T-helper 2 cell treated with Interferon-gamma antibody and Interleukin-4, amounts not matched to agents 5 μg/mL and 100 μg/mL, for 36 hours (primary cell): Measurements from ENCODE around the gene PAK3.

Experiments
- DNase-seq: peaks from one replicate; pipeline ENCODE4 v3.0.0; 2021; ENCODE audit warnings: low spot score
- H3K27ac Mint-ChIP-seq: one replicate; pipeline ENCODE4 v1.8.0; 2021; ENCODE audit warnings: mild to moderate bottlenecking, mixed read lengths
- H3K27me3 Mint-ChIP-seq: one replicate; pipeline ENCODE4 v1.8.0; 2021; ENCODE audit warnings: low read depth, mixed read lengths
- H3K36me3 Mint-ChIP-seq: one replicate; pipeline ENCODE4 v1.8.0; 2021; ENCODE audit warnings: low read depth, mixed read lengths
- H3K4me1 Mint-ChIP-seq: one replicate; pipeline ENCODE4 v1.8.0; 2021; ENCODE audit warnings: low read depth, mixed read lengths
- H3K4me3 Mint-ChIP-seq: one replicate; pipeline ENCODE4 v1.8.0; 2022; ENCODE audit warnings: mild to moderate bottlenecking, moderate library complexity, mixed read lengths
- H3K9me3 Mint-ChIP-seq: one replicate; pipeline ENCODE4 v1.8.0; 2021; ENCODE audit warnings: mixed read lengths

Gene PAK3

GRCh38 chrX:111257733-111258132, 161.7 kb downstream of the PAK3 start:
- H3K4me3 Mint-ChIP-seq: no peak overlapping the region
- H3K4me1 Mint-ChIP-seq: no peaks in the 10 kb centered on the region
- H3K27me3 Mint-ChIP-seq: no peaks in the 10 kb centered on the region
- no peaks in the 10 kb centered on the region for H3K36me3 Mint-ChIP-seq
- DNase-seq: no peak
- H3K9me3 Mint-ChIP-seq: no peaks in the 10 kb centered on the region
- H3K27ac Mint-ChIP-seq: no peak overlapping the region

GRCh38 chrX:111259559-111259958, 163.6 kb downstream of the PAK3 start:
- no peaks in the 10 kb centered on the region for H3K36me3 Mint-ChIP-seq
- no peak overlapping the region for H3K4me3 Mint-ChIP-seq
- H3K9me3 Mint-ChIP-seq: no peaks in the 10 kb centered on the region
- H3K4me1 Mint-ChIP-seq: no peaks in the 10 kb centered on the region
- no peaks in the 10 kb centered on the region for H3K27me3 Mint-ChIP-seq
- DNase-seq: no peak
- no peak overlapping the region for H3K27ac Mint-ChIP-seq

GRCh38 chrX:111260451-111260850, 164.5 kb downstream of the PAK3 start:
- DNase-seq: no peak
- H3K27ac Mint-ChIP-seq: no peak overlapping the region
- H3K4me3 Mint-ChIP-seq: no peak overlapping the region
- H3K27me3 Mint-ChIP-seq: no peaks in the 10 kb centered on the region
- H3K9me3 Mint-ChIP-seq: no peaks in the 10 kb centered on the region
- H3K4me1 Mint-ChIP-seq: no peaks in the 10 kb centered on the region
- no peaks in the 10 kb centered on the region for H3K36me3 Mint-ChIP-seq

GRCh38 chrX:111262086-111262485, 166.1 kb downstream of the PAK3 start:
- no peaks in the 10 kb centered on the region for H3K36me3 Mint-ChIP-seq
- H3K27ac Mint-ChIP-seq: no peak overlapping the region
- no peaks in the 10 kb centered on the region for H3K4me1 Mint-ChIP-seq
- no peak overlapping the region for H3K4me3 Mint-ChIP-seq
- H3K27me3 Mint-ChIP-seq: no peaks in the 10 kb centered on the region
- no peaks in the 10 kb centered on the region for H3K9me3 Mint-ChIP-seq
- DNase-seq: no peak

- Mint-ChIP-seq H3K27ac (no peak overlapping the region), H3K4me1 (no peaks in the 10 kb centered on the region), H3K27me3 (no peaks in the 10 kb centered on the region), H3K9me3 (no peaks in the 10 kb centered on the region), H3K36me3 (no peaks in the 10 kb centered on the region), H3K4me3 (no peak overlapping the region)
- no peak for DNase-seq
Observed at GRCh38 chrX:111264385-111264784, 168.4 kb downstream of the PAK3 start.

GRCh38 chrX:111265486-111265885, 169.5 kb downstream of the PAK3 start:
- no peak for DNase-seq
- Mint-ChIP-seq H3K27me3 (no peaks in the 10 kb centered on the region), H3K27ac (no peak overlapping the region), H3K4me1 (no peaks in the 10 kb centered on the region), H3K4me3 (no peak overlapping the region), H3K9me3 (no peaks in the 10 kb centered on the region), H3K36me3 (no peaks in the 10 kb centered on the region)

- H3K4me3 Mint-ChIP-seq: no peak overlapping the region
- DNase-seq: no peak
- no peaks in the 10 kb centered on the region for H3K9me3 Mint-ChIP-seq
- H3K27me3 Mint-ChIP-seq: no peaks in the 10 kb centered on the region
- H3K4me1 Mint-ChIP-seq: no peaks in the 10 kb centered on the region
- H3K36me3 Mint-ChIP-seq: no peaks in the 10 kb centered on the region
- no peak overlapping the region for H3K27ac Mint-ChIP-seq
Observed at GRCh38 chrX:111268506-111268905, 172.5 kb downstream of the PAK3 start.

GRCh38 chrX:111270339-111270738, 174.3 kb downstream of the PAK3 start, which contains the start of gene CAPN6:
Gene CAPN6 (minus strand): TSS chrX:111270483. CDS start chrX:111263936, 6,547 bp downstream.
- Mint-ChIP-seq H3K4me1 (no peaks in the 10 kb centered on the region), H3K36me3 (no peaks in the 10 kb centered on the region), H3K4me3 (no peak within 1 kb of the TSS), H3K9me3 (no peaks in the 10 kb centered on the region), H3K27me3 (no peaks in the 10 kb centered on the region), H3K27ac (no peak within 1 kb of the TSS)
- no peak for DNase-seq
